Thyroid gland (tissue), 4 donors: ENCODE measurements around the gene SASH3. TPM values are rescaled to one million over a fixed set of nuclear protein-coding genes. Genes with fewer than 3 reads are reported as not detected.

Experiments used
- DNase-seq, 2 donors: peaks; one replicate each; pipeline ENCODE4 v3.0.0-alpha.2; 2019
- H3K27ac ChIP-seq, 3 donors: fragments of 200-600 bp; sonication (generic); 1 replicate in 2 of 3; 2 replicates in 1 of 3; pipeline ENCODE4 v1.5.1; 2016 to 2019; ENCODE audit warnings: mild to moderate bottlenecking in 1 of 3, moderate library complexity in 1 of 3
- H3K27me3 ChIP-seq: fragments of 200-600 bp; sonication (generic); one replicate; pipeline ENCODE4 v1.5.1; 2019
- H3K36me3 ChIP-seq, 2 donors: fragments of 200-600 bp; sonication (generic); one replicate each; pipeline ENCODE4 v1.5.1; 2016 to 2019
- H3K4me1 ChIP-seq, 2 donors: fragments of 200-600 bp; sonication (generic); one replicate each; pipeline ENCODE4 v1.5.1; 2017 to 2019
- H3K4me3 ChIP-seq, 3 donors: fragments of 200-600 bp; sonication (generic); replicated peaks in 1 of 3; 1 replicate in 2 of 3; 2 replicates in 1 of 3; pipeline ENCODE4 v1.5.1; 2016; ENCODE audit warnings: mild to moderate bottlenecking in 1 of 3
- H3K9me3 ChIP-seq: fragments of 200-600 bp; sonication (generic); one replicate; pipeline ENCODE4 v1.5.1; 2017
- POLR2A ChIP-seq, 2 donors: fragments of 450-650 bp; IDR thresholded peaks; one replicate each; pipeline ENCODE4 v1.6.1; 2017; ENCODE audit warnings: antibody characterized with exemption in 2 of 2, mild to moderate bottlenecking in 2 of 2, moderate library complexity in 1 of 2
- WGBS, 2 donors: methylation state at CpG; one replicate each; pipeline ENCODE4 v1.1.5; 2017; 5-methylcytosine and 5-hydroxymethylcytosine counted together
- intact Hi-C: fragments of 100-400 bp; cut with DNase I; formaldehyde crosslinking; loops from one replicate; pipeline ENCODE4 v1.15.1; 2023
- total RNA-seq, 4 donors: library from RNA; depleted of rRNA; stranded (reverse); fragments of >200 nt; gene quantifications; one replicate each; pipeline ENCODE4 v1.2.3, GENCODE V29; 2016
- TF ChIP-seq, protein P1 (sequence below), 6 experiments: fragments of 200-600 bp in 3 of 6; fragments of 450-650 bp in 3 of 6; sonication (generic) in 3 of 6; IDR thresholded peaks; one replicate each; pipeline ENCODE4 v1.5.1; 2016 to 2019; ENCODE audit warnings: antibody characterized with exemption in 6 of 6, mild to moderate bottlenecking in 2 of 6, inconsistent platforms in 1 of 6, moderate library complexity in 1 of 6

SASH3 gene
- total RNA-seq, 4 donors from 2014 or later: 1.8 to 7.3 (median 3.0) TPM

DNA sequence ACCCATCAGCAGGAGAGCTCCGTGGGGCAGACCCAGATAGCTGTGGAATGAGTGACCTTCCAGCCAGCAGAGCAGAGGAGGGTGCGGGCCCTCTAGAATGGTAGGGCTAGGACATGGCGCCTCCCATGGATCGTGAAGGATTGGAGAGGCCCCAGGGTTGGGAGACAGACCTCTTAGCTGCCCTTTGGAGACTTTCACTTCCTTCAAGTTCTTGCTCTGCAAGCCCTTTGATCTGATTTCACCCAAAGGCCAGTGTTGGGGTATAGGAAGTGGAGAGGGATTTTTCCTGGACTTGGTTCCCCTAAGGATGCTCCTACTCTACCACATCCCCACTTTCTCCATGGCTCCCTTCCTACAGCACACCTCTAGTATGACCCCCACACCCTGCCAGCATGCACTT is 3.0 kb downstream of the SASH3 start:
- H3K27me3 ChIP-seq: no peaks in the 10 kb centered on the region
- intact Hi-C loops: no loop called here
- 85 to 100% methylated on average over 1 to 4 of the region's 4 CpGs for WGBS, 2 donors
- H3K27ac ChIP-seq: no peak overlapping the region
- H3K9me3 ChIP-seq: no peaks in the 10 kb centered on the region
- DNase-seq: no peak
- TF ChIP-seq, protein P1, sequence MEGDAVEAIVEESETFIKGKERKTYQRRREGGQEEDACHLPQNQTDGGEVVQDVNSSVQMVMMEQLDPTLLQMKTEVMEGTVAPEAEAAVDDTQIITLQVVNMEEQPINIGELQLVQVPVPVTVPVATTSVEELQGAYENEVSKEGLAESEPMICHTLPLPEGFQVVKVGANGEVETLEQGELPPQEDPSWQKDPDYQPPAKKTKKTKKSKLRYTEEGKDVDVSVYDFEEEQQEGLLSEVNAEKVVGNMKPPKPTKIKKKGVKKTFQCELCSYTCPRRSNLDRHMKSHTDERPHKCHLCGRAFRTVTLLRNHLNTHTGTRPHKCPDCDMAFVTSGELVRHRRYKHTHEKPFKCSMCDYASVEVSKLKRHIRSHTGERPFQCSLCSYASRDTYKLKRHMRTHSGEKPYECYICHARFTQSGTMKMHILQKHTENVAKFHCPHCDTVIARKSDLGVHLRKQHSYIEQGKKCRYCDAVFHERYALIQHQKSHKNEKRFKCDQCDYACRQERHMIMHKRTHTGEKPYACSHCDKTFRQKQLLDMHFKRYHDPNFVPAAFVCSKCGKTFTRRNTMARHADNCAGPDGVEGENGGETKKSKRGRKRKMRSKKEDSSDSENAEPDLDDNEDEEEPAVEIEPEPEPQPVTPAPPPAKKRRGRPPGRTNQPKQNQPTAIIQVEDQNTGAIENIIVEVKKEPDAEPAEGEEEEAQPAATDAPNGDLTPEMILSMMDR (IDR thresholded peaks at IDR 0.05): no peak
- TF ChIP-seq POLR2A (IDR thresholded peaks at IDR 0.05): no peak
- H3K4me1 ChIP-seq: no peaks in the 10 kb centered on the region
- no peak overlapping the region for H3K4me3 ChIP-seq
- H3K36me3 ChIP-seq: no peaks in the 10 kb centered on the region

DNA sequence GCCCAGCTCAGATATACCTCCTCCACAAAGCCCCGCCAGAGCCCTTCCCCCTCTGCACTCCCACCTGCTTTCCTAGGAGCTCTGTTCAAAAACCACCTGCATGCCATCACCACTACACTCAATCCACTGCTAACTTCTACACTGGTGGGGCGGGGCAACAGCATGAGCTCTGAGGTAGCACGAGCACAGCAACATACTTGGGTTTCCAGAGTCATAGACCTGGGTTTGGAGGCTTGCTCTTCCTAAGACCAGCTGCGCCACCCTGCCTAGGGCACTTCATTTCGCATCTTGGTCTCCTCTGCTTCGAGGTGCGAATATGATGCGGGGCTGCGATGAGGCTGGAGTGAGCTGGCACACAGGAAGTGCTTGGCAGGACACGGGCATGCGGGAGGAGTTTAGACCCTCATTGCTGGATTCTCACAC is 3.6 kb downstream of the SASH3 start:
- no peak overlapping the region for H3K4me3 ChIP-seq
- no peak for DNase-seq
- intact Hi-C loops: no loop called here

DNA sequence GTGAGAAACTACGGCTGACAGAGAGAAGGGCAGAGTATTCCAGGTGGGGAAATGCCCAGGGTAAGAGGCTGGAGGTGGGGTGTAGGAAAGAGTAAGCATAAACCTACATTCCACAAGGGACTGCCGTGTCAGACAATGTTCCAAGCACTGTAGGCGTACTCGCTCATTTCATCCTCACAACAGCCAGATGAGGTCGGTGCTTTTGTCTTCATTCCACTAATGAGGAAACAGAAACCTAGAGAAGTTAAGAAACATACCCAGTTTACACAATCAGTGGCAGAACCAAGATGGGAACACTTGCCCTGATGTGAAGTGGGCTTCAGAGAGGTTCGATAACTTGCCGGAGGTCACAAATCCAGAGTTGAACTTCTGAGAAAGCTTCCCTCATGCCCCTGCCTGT is 4.6 kb downstream of the SASH3 start:
- TF ChIP-seq POLR2A (IDR thresholded peaks at IDR 0.05): no peak
- TF ChIP-seq, protein P1 (IDR thresholded peaks at IDR 0.05): no peak
- H3K4me3 ChIP-seq: no peak overlapping the region
- intact Hi-C loops: no loop called here
- H3K27ac ChIP-seq: no peak overlapping the region
- no peaks in the 10 kb centered on the region for H3K4me1 ChIP-seq
- H3K27me3 ChIP-seq: no peaks in the 10 kb centered on the region
- H3K9me3 ChIP-seq: no peaks in the 10 kb centered on the region
- 71 to 81% methylated on average over 5 to 7 of the region's 7 CpGs for WGBS, 2 donors
- H3K36me3 ChIP-seq: no peaks in the 10 kb centered on the region
- DNase-seq: no peak

More for the DNA sequence above, 3.6 kb downstream of the SASH3 start:
- H3K27ac ChIP-seq: no peak overlapping the region
- H3K36me3 ChIP-seq: no peaks in the 10 kb centered on the region
- no peaks in the 10 kb centered on the region for H3K4me1 ChIP-seq
- TF ChIP-seq, protein P1 (IDR thresholded peaks at IDR 0.05): no peak
- no peak for TF ChIP-seq POLR2A (IDR thresholded peaks at IDR 0.05)
- WGBS, 2 donors: 75 to 100% methylated on average over 2 to 3 of the region's 11 CpGs
- H3K27me3 ChIP-seq: no peaks in the 10 kb centered on the region
- H3K9me3 ChIP-seq: no peaks in the 10 kb centered on the region

DNA sequence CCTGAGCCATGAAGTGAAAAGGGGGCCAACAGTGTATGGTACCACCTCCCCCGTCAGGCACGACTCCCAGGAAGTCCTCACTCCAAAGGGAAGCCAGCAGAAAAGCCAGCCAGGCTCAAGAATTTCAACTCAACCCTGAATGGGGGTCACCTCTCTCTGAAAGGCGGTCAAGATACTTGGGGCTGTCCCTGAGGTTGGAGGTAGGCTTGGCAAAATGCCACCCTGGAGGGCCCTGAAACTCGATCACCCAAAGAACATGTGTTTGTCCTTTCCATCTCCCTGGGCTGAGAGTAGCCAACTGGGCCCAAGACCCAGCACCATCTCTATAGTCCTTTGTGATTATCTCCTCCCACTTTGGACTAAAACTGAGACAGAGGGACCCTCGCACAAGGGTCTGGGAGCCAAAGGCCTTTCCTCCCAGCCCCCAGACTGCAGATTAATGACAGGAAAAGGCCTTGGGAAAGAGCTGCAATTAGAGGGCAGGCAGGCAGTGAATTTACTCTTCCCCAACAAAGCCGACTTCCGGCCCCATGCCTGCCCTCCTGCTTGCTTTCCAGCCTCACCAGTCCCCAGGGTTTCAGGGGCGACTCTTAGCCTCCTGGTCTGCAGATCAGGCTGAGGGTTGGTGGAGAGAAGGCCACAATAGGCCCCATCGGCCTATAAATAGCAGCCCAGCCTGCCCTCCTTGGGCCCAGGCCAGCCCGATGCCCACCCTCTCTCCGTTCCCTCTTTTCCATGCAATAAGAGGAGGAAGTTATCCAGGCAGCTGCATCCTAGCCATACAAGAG is 5.6 kb downstream of the SASH3 start:
- no peak for DNase-seq
- no peak overlapping the region for H3K27ac ChIP-seq
- 71 to 73% methylated on average over 7 to 11 of the region's 11 CpGs for WGBS, 2 donors
- TF ChIP-seq, protein P1 (IDR thresholded peaks at IDR 0.05): no peak
- TF ChIP-seq POLR2A (IDR thresholded peaks at IDR 0.05): no peak
- H3K4me3 ChIP-seq: no peak overlapping the region
- H3K27me3 ChIP-seq: no peaks in the 10 kb centered on the region
- no peaks in the 10 kb centered on the region for H3K4me1 ChIP-seq
- intact Hi-C loops: no loop called here
- H3K9me3 ChIP-seq: no peaks in the 10 kb centered on the region
- no peaks in the 10 kb centered on the region for H3K36me3 ChIP-seq

DNA sequence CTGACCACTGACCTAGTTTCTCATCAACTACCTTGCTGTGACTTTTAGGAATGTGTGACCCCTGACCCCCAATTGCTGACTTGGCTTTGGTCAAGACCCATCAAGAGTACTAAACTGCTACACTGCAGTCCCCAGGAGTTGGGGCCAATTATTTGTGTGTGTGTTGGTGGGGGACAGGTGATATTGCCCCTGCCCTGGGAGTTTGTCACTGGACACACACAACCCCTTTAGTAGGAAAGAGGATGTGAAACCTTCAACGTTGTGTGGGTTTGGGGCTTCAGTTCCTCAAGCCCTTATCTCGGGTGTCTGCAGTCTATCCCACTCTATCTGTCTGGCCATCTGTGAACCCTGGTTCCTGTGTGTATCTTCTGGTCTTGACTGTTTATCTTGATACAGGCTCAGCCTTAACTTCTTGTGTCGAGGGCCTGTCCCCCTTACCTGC is 6.5 kb downstream of the SASH3 start:
- no peaks in the 10 kb centered on the region for H3K9me3 ChIP-seq
- no peak overlapping the region for H3K27ac ChIP-seq
- H3K36me3 ChIP-seq: no peaks in the 10 kb centered on the region
- intact Hi-C loops: no loop called here
- H3K4me3 ChIP-seq: no peak overlapping the region
- H3K4me1 ChIP-seq: no peaks in the 10 kb centered on the region
- TF ChIP-seq POLR2A (IDR thresholded peaks at IDR 0.05): no peak
- TF ChIP-seq, protein P1 (IDR thresholded peaks at IDR 0.05): no peak
- no peak for DNase-seq
- 54 to 72% methylated on average over 3 of the region's 3 CpGs for WGBS, 2 donors
- no peaks in the 10 kb centered on the region for H3K27me3 ChIP-seq
